Activated CD4-positive, CD25-positive, alpha-beta regulatory T cell treated with anti-CD3 and anti-CD28 coated beads, Interleukin-2, amount 50 U/mL, for 72 hours (primary cell): ENCODE data around the gene FAM136A.
A peak's percentile ranks its signal among the peaks of the same experiment; 100 is the strongest.
"Not testable (repeated sequence)": the region's sequence is repeated elsewhere in the genome, so short reads cannot be mapped to it uniquely, and the experiment has no call there.

Source experiments
- DNase-seq: peaks from one replicate; pipeline ENCODE4 v3.0.0; 2021

The FAM136A gene

GRCh38 chr2:70301344-70302194, at the start of gene FAM136A:
Gene FAM136A (minus strand): TSS chr2:70302067. CDS start chr2:70302011, 56 bp downstream.
- DNase-seq = peak; percentile 94

DNA sequence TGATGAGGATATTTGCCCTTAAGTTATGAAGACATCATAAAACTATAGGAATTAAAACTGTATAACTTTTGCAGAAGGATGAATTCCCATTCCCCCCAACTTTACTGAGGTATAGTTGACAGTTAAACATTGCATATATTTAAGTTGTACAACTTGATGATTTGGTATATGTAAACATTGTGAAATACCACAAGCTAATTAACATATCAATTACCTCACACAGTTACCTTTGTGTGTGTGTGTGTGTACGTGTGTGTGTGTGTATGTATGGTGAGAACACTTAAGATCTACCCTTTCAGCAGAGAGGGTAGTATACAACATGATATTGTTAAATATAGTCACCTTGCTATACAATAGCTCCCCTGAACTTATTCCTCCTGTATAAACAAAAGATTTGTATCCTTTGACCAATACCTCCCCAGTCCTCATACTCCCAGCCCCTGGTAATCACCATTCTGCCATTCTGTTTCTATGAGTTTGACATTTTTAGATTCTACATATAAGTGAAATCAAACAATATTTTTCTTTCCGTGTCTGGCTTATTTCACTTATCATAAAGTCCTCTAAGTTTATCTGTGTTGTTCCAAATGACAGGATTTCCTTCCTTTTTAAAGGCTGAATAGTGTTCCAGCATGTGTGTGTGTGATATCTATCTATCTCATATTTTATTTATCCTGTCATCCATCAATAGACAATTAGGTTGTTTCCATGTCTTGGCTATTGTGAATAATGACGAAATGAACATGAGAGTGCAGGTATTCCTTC, 48.2 kb upstream of the FAM136A start:
- no peak for DNase-seq

DNA sequence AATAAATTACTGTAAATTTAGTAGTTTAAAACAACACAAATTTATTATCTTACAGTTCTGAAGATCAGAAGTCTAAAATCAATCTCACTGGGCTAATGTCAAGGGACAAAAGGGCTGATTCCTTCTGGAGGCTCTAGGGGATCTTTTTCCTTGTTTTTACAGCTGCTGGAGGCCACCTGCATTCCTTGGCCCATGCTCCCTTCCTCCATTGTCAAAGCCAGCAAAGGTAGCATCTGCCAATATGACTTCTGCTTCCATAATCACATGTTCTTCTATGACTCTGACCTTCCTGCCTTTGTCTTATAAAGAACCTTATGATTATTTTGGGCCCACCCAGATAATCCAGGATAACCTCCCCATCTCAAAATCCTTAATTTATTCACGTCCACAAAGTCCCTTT, 46.0 kb upstream of the FAM136A start:
- no peak for DNase-seq

DNA sequence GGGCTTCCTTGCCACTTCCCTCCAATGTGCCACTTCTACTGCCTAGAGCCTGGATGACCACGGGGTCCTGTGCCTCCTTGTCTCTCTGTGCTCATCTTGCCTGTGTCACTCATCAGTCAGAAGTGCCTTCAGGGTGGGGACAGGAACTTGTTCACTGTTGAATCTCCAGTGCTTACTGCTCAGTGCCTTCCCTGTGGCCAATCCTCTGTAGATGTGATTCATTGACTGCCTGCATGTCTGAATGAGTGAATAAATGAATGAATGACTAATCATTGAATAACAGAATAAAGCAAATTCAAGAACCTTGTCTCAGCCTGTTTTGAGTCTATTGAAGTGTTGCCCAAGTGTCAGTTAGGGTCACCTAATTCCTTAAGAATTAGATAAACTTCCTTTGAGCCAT, 42.3 kb upstream of the FAM136A start:
- no peak for DNase-seq

GRCh38 chr2:70341477-70341765, 39.6 kb upstream of the FAM136A start:
- peak; percentile 31 for DNase-seq

DNA sequence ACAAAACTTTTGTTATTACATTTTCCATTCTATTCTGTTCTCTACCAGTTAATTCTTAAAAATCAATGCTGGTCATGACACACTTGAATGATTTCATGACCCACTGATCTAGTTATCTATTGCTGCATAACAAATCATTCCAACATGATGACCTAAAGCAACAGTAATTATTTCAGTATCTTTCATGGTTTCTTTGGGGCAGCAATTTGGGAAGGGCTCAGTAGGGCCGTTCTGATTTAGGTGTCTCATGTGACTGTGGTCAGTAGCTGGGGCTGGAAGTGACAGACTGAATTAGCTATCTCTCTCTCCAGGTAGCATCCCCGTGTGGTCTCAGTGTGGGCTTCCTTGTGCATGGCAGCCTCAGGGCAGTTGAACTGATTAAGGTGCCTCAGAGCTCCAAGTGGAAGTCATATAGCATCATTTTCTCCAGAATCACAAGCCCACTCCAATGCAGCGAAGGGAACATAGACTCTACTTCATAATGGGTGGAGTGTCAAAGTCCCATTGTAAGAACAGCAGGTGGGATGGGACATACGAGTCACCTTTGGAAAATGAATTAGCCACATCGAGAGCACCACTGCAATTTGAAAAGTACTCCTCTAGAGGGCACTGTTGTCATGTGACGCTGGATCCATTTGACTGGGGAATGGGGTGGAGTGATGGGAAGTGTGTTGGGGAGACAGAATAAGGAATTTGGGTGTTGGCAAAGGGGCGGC, 39.1 kb upstream of the FAM136A start:
- DNase-seq = no peak

- DNase-seq = no peak
Measured at GRCh38 chr2:70340075-70340474, 38.2 kb upstream of the FAM136A start.

GRCh38 chr2:70336552-70336951, 34.7 kb upstream of the FAM136A start:
- DNase-seq = no peak

- no peak for DNase-seq
Measured at GRCh38 chr2:70331012-70331411, 29.1 kb upstream of the FAM136A start.

DNA sequence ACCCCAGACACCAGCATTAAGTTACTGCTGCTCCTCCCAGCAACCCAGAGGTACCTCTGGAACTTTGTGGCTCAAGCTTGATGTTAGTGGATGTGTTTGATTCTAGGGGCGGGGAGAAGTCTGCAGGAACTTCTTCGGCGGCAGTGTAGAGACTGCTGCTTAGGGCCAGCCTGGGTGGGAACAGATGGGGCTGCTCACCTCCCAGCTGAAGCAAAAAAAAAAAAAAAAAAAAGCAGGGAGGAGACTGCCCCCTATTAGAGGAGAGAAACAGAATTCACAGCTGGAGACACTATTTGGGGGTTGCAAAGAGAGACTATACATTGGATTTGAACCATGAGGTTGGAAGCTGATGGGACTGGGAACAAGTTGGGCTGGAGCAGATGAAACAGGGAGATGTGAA, 28.6 kb upstream of the FAM136A start:
- DNase-seq = no peak

- no peak for DNase-seq
Measured at GRCh38 chr2:70328921-70329561, 27.2 kb upstream of the FAM136A start.

DNA sequence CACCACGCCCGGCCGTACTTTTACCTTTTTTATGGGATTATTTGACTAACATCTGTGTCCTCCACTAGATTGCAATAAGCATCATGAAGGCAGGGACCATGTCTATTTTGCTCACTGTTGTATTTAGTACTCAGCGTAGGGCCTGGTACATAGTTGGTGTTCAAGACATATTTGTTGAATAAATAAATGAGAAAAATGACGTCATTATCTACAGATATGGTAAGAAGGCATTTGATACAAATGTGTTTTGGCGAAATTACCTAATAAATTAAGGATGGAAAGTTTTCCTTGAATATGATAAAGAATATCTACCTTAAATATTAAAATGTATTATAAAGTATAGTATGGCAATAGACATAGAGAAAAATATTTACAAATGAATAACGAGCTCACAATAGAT, 24.0 kb upstream of the FAM136A start:
- DNase-seq = no peak

GRCh38 chr2:70322518-70322917, 20.7 kb upstream of the FAM136A start:
- no peak for DNase-seq

DNA sequence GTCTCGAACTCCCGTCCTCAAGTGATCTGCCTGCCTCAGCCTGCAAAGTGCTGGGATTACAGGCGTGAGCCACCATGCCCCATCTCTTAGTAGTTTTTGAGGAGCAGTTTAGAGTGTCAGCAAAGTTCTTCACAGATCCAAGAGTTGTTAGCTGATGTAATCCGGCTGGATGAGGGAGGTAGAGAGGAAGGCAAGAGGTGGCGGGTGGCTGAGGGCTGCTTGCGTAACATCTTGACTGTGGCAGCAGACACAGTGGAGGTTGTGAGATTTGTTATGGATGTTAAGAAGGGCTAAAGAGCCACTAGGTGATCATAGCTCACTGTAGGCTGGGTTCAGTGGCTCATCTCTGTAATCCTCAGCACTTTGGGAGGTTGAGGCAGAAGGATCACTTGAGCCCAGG, 19.5 kb upstream of the FAM136A start:
- DNase-seq = no peak

- DNase-seq = no peak
Measured at GRCh38 chr2:70314640-70315039, 12.8 kb upstream of the FAM136A start.

DNA sequence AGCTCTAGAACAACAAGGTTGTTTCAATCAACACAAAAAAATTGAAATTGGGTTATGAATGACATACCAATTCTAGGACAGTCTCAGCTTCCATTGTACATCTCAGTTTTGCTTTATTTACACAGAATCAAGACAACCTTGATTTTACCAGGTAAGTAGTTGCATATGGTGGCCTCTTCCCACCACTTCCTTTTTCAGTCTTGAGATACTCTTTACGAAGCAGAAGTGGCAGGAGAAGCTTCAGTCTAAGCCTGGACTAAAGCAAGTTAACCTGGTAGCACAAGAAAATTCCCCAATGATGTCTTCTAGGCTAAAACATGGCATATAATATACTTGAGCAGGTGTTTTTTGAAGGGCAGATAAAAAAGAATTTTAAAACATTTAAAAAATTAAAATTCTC, 10.7 kb upstream of the FAM136A start:
- DNase-seq = no peak

DNA sequence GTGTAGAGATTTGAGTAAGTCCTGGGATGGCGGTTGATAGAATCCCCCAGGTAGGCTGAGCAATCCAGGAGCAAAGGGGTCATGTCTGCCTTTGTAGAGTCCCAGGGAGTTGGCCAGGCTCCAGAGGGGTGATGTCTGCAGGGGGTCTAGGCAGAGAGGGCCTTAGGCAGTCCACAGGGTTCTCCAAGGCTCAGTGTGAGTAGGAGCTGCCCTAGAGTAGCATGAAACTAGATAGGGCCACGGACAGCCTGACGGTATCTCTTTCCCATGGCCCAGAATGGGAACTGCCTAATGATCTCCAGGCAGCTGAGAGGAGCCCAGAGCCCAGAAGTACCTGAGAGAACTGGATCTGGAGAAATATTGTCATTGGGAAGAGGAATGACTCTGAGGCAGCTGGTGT, 9.0 kb upstream of the FAM136A start:
- no peak for DNase-seq

DNA sequence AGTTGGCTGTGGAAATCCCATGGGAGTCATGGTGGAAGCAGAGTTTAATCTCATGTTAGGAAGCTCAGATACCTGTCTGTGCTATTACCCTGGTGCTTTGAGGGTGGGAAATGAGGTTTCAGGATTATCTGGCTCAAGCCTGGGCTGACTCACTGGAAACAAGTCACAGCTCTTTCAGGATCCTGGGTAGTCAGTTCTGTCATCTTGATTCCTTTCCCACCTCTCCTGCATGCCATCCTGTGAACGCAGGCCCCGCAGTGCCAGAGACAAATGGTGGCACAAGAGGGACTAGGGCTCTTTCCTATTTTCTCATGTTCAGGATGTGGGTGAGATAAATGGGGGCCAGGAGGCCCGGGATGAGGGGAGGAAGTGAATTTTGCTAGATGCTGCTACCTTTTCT, 3.7 kb upstream of the FAM136A start:
- no peak for DNase-seq

DNA sequence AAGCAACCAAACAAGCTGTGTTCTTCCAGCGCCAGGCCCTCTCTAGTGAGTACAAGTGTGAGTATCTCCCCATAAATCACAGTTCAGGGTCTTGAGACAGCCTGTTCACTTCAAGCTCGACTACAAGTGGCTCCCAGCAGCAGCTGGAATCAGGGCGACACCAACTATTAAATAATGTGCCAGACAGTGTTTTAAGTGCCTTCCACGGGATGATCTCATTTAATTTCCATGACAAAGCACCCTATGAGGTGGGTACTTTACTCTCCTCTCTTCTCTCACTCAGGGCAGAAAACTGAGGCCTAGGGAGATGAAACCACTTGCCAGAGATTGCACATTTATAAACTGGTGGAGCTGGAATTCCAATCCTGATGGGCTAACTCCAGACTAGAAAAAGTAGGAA, 2.6 kb upstream of the FAM136A start:
- DNase-seq = no peak

DNA sequence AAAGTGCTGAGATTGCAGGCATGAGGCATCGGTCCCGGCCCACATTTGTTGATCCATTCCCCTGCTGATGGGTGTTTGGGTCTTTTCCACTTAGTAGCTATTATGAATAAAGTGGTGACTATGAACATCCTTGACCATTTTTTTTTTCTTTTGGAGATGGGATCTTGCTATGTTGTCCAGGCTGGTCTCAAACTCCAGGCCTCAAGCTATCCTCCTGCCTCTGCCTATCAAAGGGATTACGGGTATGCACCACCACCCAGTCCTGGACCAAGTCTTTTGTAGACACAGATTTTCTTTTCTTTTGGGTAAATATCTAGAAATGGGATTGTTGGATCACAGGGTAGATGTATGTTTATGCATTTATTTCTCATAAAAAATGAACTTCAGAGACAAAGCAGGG, 1.3 kb upstream of the FAM136A start:
- DNase-seq = no peak

DNA sequence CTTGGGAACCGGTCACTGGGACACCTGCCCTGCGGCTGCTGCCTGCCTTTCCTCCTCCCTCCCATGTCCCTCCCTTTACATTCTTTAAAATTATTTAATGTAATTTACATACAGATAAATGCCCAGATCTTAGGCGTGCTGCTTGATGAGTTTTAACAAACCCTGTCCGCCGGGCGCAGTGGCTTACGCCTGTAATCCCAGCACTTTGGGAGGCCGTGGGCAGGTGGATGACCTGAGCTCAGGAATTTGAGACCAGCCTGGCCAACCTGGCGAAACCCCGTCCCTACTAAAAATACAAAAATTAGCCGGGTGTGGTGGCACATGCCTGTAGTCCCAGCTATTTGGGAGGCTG, 304 bp upstream of the FAM136A start:
- not testable (repeated sequence) for DNase-seq

DNA sequence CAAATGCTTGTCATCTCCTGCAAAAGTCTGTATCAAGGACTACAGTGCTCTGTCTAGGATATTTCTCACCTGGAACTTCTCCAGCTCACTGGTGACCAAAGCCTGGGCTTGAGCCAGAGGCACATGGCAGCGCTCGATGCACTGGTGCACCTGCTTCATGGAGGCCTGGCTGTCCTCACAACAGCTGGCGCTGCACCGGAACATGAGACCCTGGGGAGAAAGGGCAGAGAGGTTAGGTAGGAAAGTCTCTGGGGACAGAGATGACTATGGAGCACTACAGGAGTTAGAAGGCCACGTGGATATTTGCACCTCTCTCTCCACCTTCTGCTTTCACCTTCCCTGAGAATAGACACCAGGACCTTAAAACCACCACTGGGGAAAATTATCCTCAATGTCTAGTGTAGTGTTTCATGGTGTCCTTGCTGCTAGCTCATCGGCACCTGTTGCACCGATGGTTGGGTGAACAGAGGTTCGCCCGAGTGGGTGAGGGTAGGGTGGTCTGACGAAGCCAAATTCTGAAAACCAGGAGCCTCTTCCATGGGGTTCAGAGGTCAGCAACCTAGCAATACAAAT, 1.0 kb downstream of the FAM136A start:
- DNase-seq = no peak

GRCh38 chr2:70297828-70298227, 4.0 kb downstream of the FAM136A start:
- DNase-seq = not testable (repeated sequence)
